GM12875 (cell line): ENCODE data around the gene RAB3C.

Experiments
- H3K4me3 ChIP-seq: one replicate; pipeline ENCODE4 v1.5.1; 2011; ENCODE audit warnings: low read depth, low read length, control low read depth
- CTCF ChIP-seq: IDR thresholded peaks from 2 replicates; pipeline ENCODE4 v1.5.1; 2011; ENCODE audit warnings: low read depth, mild to moderate bottlenecking, control low read depth, inconsistent platforms, low read length, moderate library complexity, borderline replicate concordance; ENCODE audit not compliant: insufficient read depth

RAB3C gene

GRCh38 chr5:58871648-58872242 is 288.9 kb downstream of the RAB3C start:
- no peak overlapping the region for H3K4me3 ChIP-seq
- peak; percentile 41; the same call in 1 of the 2 replicates for TF ChIP-seq CTCF

- no peak overlapping the region for H3K4me3 ChIP-seq
- TF ChIP-seq CTCF, result no peak
Observed at GRCh38 chr5:58872670-58873273, 289.9 kb downstream of the RAB3C start.

- no peak for TF ChIP-seq CTCF
Observed at GRCh38 chr5:58875599-58875998, 292.7 kb downstream of the RAB3C start.

GRCh38 chr5:58885260-58885659 is 302.4 kb downstream of the RAB3C start:
- H3K4me3 ChIP-seq, result no peak overlapping the region
- TF ChIP-seq CTCF, result no peak

More at GRCh38 chr5:58875599-58875998, 292.7 kb downstream of the RAB3C start:
- no peak overlapping the region for H3K4me3 ChIP-seq

GRCh38 chr5:58886315-58887207 is 303.7 kb downstream of the RAB3C start:
- peak; percentile 87 for TF ChIP-seq CTCF
- H3K4me3 ChIP-seq, result no peak overlapping the region

GRCh38 chr5:58887311-58887710 is 304.4 kb downstream of the RAB3C start:
- TF ChIP-seq CTCF, result no peak
- H3K4me3 ChIP-seq, result no peak overlapping the region
